ENCODE data around the gene ARHGDIB.

The ARHGDIB gene

DNA sequence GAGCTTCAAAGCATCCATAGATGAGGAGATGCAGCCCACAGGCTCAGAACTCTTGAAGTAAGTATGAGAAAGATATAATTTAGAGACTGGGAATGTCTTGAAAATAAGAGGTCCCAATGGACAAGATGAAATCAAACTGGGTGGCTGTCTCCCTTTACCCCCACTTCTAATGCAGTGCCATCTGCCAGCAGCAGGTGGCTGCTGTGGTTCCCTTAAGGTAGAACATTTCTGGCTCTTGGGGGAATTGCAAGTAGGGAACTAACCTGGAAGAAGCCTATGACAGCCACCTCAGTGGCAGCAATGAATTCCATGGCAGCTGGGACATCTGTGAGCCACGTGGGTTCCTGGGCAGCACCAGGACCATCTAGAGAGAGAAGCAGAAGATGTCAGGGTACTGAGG is 23.7 kb downstream of the ARHGDIB start:
- TF ChIP-seq GABPA (IDR thresholded peaks at IDR 0.05; ENCODE audit: low read depth) (no peak), REST (IDR thresholded peaks at IDR 0.05; ENCODE audit: insufficient replicate concordance, low read depth) (no peak), SPI1 (IDR thresholded peaks at IDR 0.05; ENCODE audit: borderline replicate concordance, low read depth) (peak; percentile 9; the same call in 1 of the 2 replicates), CTCF (IDR thresholded peaks at IDR 0.05; ENCODE audit: insufficient read depth, low read length) (peak; percentile 29), POLR2AphosphoS5 (IDR thresholded peaks at IDR 0.05; ENCODE audit: low read depth) (no peak)
- no peak overlapping the region for H3K4me3 ChIP-seq (replicated peaks; ENCODE audit: insufficient read depth, low read length)

DNA sequence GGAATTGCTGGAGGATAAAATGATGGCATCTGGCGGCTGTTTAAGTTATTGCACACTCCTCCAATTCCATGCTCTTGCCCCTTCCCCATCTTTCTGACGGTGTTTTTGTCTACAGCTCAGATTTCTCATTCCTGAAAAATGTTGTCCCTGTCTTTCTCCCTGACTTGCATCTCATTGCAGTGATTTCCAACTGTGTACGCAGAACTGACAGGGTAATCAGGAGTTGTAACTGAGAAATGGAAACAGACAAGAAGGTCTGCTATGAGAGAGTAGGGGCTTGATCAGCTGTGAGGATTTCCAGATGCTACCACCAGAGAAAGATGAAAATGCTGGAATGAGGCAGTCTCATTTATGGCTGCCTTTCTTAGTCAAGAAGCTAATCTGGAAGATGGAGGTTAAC is 24.4 kb downstream of the ARHGDIB start:
- H3K27me3 ChIP-seq (ENCODE audit: insufficient read depth, poor library complexity, severe bottlenecking): no peaks in the 10 kb centered on the region
- TF ChIP-seq SPI1 (IDR thresholded peaks at IDR 0.05; ENCODE audit: borderline replicate concordance, low read depth) (no peak), POLR2AphosphoS5 (IDR thresholded peaks at IDR 0.05; ENCODE audit: low read depth) (no peak), REST (IDR thresholded peaks at IDR 0.05; ENCODE audit: insufficient replicate concordance, low read depth) (no peak), GABPA (IDR thresholded peaks at IDR 0.05; ENCODE audit: low read depth) (no peak)
- H3K27ac ChIP-seq (replicated peaks): no peak overlapping the region
- no peak overlapping the region for H3K4me3 ChIP-seq (replicated peaks; ENCODE audit: insufficient read depth, low read length)
- DNase-seq (ENCODE audit: low read depth in 1 of 2, low spot score in 1 of 2): no peak

More for the DNA sequence above, 23.7 kb downstream of the ARHGDIB start:
- peak in 1 of 2 experiments; percentile 49 for DNase-seq (ENCODE audit: low read depth in 1 of 2, low spot score in 1 of 2)
- no peak overlapping the region for H3K27ac ChIP-seq (replicated peaks)
- no peaks in the 10 kb centered on the region for H3K27me3 ChIP-seq (ENCODE audit: insufficient read depth, poor library complexity, severe bottlenecking)

DNA sequence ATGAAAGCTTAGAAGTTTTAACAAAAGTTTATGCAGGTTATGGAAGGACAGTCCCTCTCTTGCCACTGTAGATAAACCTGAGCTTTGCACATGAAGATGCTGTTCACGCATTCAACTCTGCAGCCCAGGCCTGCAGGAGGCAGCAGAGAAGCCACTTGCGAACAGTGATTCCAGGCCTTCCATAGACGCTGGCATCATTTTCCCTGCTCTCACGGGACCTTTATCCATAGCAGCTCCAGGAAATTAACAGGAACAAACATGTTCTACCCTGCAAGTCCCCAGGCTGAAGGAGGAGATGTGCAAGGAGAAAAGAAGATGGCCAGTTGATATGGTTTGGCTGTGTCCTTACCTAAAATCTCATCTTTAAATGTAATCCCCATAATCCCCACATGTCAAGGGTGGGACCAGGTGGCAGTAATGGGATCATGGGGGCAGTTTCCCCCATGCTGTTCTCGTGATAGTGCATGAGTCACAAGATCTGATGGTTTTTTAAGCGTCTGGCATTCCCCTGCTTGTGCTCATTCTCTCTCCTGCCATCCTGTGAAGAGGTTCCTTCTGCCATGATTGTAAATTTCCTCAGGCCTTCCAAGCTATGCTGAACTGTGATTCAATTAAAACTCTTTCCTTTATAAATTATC is 25.1 kb downstream of the ARHGDIB start:
- Histone ChIP-seq H3K27ac (replicated peaks) (no peak overlapping the region), H3K4me3 (replicated peaks; ENCODE audit: insufficient read depth, low read length) (no peak overlapping the region), H3K27me3 (ENCODE audit: insufficient read depth, poor library complexity, severe bottlenecking) (no peaks in the 10 kb centered on the region)
- TF ChIP-seq SPI1 (IDR thresholded peaks at IDR 0.05; ENCODE audit: borderline replicate concordance, low read depth): no peak
- TF ChIP-seq POLR2AphosphoS5 (IDR thresholded peaks at IDR 0.05; ENCODE audit: low read depth): no peak
- no peak for TF ChIP-seq GABPA (IDR thresholded peaks at IDR 0.05; ENCODE audit: low read depth)
- TF ChIP-seq REST (IDR thresholded peaks at IDR 0.05; ENCODE audit: insufficient replicate concordance, low read depth): no peak
- no peak for TF ChIP-seq CTCF (IDR thresholded peaks at IDR 0.05; ENCODE audit: insufficient read depth, low read length)
- DNase-seq (ENCODE audit: low read depth in 1 of 2, low spot score in 1 of 2): no peak
